ENCODE data around the gene TOP3A. TPM values are rescaled to one million over a fixed set of nuclear protein-coding genes. Genes with fewer than 3 reads are reported as not detected.
A peak's percentile ranks its signal among the peaks of the same experiment; 100 is the strongest.

The TOP3A gene
- total RNA-seq, 1 experiment from 2014 or later = 19.2 TPM

DNA sequence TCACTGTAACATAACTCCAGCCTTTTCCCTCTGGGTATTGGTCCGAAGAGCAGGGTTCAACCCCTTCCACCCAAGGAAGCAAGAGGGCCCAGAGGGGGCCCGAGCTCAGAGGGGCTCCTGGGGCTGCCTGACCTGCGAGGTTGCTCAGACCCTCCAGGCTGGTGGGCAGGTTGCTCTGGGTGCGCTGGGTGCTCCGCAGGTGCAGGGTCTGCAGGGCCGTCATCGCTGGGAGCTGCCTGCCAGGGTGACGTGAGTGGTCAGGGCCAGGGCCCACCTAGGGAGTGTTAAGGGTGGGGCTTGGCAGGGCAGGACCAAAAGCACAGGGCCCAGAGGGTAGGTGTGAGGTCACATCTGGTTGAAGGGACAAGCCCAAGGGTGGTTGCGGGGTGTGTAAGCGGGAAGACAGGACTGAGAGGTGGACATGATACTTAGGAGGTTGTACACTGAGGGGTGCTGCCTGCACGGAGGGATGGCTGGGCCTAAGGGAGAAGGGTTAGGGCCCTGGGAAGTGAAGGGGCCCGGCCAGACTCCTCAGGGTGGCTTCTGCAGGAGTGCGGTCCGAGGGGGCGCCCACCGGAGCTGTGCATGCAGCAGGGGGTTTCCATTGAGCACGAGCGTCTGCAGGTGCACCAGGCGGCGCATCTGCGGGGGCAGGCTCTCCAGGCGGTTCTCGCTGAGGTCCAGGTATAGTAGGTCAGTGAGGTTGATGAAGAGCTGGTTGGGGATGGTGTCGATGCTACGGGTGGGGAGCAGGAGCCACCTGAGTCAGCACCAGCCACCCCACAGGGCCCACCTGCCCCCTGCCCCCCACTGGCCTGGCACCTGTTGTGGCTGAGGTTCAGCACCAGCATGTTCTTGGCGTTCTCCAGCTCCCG is 60.6 kb downstream of the TOP3A start:
- DNase-seq (ENCODE audit: low spot score) = no peak

- no peak for DNase-seq (ENCODE audit: low spot score)
Measured at GRCh38 chr17:18253187-18253884, 61.5 kb downstream of the TOP3A start.

DNA sequence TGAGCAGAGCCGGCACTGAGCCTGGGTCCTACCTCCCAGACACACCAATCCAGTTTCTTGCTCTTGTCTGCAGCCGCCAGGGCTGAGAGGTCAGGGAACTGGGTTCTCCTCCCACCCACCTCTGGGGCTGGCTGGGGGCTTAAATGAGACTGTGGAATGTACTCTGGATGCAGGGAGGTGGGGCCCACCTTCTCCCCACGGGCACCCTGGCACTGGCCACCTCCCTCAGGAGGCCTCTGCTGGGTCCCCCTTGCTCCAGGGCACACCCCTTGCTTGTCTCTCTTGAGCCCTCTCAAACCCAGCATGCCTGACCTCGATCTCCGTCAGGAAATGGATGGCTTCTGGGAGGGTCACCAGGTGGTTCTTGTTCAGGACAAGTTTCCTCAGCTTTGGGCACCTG is 62.6 kb downstream of the TOP3A start:
- no peak for DNase-seq (ENCODE audit: low spot score)

DNA sequence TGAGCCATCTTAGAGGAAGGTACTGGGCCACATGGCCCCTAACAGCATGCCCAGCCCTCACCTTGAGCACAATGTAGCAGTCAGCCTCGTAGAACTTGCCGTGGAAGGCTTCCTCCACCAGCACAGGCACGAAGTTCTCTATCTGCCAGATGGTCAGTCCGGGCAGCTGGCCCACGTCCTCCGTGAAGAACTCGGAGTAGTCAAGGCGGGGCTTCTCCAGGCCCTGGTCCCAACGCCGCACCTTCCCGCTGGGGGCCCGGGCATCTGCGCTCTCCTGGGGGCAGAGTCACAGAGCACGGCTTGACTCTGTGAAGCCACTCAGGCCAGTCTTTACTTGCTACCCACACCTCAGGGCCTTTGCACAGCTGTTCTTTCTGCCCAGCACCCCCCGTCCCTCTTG is 63.6 kb downstream of the TOP3A start:
- DNase-seq (ENCODE audit: low spot score) = no peak

DNA sequence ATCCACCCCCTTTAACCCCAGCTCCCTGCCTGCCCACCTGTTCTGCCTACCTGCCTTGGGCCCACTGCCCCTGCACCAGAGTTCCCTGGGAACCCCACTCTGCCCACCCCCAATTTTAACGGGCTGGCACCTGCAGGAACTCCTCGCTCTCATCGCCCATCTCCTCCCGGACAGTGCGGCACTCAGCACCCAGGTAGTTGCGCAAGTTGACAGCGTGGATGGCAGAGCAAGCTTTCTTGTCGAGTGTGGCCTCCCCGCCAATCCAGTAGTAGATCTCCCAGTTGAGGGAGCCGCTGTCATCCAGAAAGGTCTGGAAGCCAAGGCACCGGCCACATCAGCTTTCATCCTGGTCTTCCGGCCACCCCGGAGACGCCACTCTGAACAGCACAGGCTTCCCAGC is 64.1 kb downstream of the TOP3A start:
- DNase-seq (ENCODE audit: low spot score) = no peak

- DNase-seq (ENCODE audit: low spot score) = peak; percentile 47
Measured at GRCh38 chr17:18250259-18250658, 64.5 kb downstream of the TOP3A start.

DNA sequence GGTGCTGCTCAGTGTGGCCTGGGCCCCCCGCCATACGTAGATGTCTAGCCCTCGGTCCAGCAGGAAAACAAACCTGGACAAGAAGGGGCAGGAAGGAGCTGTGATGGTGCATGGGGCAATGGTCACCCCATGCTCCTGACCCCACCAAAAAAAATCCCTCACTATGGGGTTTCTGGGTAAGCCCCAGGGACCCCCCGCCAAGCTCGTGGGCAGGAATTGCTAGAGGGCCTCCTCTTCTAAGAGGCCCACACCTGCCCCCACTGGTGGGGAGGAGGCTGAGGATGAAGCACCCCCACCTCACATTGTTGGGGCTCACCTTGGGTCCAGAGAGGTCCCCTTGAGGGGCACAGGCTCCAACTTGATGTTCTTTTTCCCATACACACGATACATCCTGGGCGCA is 66.0 kb downstream of the TOP3A start:
- no peak for DNase-seq (ENCODE audit: low spot score)

DNA sequence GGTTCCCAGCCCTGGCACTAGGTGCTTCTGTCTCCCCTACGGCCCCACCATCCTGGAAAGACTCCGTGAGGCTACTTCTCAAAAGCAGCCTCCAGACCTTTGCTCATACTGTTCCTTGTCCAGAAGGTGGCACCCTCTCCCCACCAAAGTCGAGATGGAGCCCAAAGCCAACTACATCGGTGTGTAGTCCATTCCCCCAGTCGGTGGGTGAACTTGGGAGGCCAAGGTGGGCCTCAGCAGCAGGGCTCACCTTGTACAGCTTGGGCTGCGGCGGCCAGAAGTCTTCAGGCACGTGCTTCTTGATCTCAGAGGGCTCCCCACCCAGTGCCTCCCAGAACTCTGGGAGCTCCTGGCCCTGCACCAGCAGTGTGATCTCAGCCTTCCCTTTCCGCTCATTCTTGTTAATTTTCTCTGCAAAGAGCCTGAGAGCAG is 66.5 kb downstream of the TOP3A start:
- peak; percentile 73 for DNase-seq (ENCODE audit: low spot score)

DNA sequence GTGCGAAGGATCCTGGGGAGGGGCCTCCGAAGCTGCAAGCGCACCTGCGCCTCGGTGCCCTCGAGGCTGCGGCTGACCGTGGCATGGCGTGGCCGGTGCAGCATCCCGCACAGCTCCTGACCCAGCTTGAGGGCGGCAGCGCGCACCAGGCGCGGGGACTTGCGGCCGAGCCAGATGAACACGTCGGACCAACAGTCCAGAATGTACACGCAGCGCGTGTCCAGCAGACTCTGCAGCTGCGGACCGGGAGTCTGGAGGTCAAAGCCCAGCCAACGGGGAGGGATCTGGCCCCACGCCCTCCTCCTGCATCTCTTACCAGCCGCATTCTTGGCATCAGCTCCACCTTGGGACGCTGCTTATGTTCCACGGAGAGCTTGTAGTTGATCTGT is 67.2 kb downstream of the TOP3A start:
- peak; percentile 17 for DNase-seq (ENCODE audit: low spot score)

GRCh38 chr17:18246880-18247612 is 67.7 kb downstream of the TOP3A start:
- DNase-seq (ENCODE audit: low spot score) = peak; percentile 75

DNA sequence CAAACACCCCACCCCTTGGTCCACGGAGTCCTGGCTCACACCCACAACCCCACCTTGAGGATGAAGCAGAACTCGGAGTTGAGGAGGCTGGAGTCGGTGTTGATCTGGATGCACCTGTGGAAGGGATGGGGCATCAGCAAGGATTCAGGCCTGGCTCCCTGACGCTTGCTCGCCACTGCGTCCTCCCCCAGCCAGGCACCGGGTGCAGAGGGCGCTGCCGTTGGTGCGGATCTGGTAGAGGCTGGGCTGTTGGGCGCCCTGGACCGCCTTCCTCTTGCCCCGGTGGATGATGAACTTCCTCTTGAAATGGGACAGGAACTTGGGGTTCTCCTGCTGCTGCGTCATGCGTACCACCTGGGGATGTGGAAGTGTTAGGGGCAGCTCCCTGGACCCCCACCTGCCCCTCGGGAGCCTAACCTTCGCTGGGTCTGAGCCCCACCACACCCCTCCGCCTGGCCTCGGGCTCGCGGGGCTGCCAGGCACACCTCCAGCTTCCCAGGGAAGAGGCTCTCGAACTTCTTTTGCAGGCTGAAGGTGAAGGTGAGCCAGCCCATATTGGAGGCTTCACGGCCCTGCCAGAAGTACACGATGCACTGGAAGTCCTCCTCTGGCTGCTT is 68.6 kb downstream of the TOP3A start:
- no peak for DNase-seq (ENCODE audit: low spot score)

DNA sequence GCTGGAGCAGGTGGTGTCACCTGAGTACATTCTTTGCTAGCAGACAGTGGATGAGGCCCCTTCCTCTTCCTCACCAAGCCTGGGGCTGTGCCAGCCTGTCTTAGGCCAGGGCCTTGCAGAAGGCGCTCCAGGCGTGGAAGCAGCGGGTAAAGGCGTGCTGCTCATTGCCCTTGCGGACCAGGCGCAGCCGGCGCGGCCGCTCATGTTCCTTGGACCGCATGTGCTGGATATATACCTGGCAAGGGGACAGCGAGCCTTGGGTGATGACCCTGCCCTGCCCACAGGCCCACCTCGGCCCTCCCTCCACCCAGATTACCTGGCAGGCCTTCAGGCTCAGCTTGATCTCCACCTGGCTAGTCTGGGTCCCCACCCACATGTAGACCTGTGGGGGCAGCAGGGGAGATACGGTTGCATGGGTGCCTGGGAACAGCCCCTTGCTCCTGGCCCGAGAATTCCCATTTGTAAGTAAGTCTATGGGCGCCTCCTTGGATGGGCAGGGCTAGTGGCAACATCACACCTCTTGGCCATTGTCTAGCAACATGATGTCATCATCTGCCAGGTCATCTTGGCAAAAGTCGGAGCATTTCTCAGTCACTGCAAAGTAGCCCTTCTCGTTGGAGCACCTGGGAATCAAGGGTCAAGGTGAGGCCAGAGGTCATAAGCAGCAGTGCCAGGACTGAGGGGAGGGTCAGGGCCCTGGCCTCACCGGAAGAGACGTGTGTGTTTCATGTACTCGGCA is 69.6 kb downstream of the TOP3A start:
- no peak for DNase-seq (ENCODE audit: low spot score)

GRCh38 chr17:18241229-18241871 is 73.4 kb downstream of the TOP3A start:
- no peak for DNase-seq (ENCODE audit: low spot score)

- no peak for DNase-seq (ENCODE audit: low spot score)
Measured at GRCh38 chr17:18240449-18240848, 74.3 kb downstream of the TOP3A start.

GRCh38 chr17:18238299-18238698 is 76.5 kb downstream of the TOP3A start:
- no peak for DNase-seq (ENCODE audit: low spot score)

DNA sequence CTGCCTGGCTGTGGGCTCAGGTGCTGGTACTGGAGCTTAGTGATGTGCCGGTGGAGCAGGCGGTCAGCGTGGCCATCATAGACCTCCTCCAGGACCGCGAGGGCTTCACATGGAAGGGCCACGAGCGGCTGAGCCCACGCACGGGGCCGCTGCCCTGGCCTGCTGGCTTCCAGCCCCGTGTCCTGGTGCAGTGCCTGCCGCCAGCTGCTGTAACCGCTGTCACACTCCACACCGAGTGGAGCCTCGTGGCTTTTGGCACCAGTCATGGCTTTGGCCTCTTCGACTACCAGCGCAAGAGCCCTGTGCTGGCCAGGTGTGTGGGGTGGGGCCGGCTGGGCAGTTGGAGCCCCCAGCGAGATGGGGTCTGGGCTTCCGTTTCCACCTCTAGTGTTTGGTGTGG is 77.3 kb downstream of the TOP3A start:
- DNase-seq (ENCODE audit: low spot score) = no peak

DNA sequence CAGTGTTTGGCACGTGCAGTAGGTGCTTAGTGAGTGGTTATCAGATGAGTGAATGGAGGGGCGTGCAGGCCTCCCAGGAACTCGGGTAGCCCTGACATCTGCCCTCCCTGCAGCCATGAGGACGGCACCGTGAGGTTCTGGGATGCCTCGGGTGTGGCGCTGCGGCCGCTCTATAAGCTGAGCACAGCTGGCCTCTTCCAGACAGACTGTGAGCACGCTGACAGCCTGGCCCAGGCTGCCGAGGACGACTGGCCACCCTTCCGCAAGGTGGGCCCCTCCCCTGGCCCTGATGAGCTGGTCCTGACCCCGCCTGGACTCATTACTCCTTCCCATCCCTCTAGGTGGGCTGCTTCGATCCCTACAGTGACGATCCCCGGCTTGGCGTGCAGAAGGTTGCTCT is 78.3 kb downstream of the TOP3A start:
- DNase-seq (ENCODE audit: low spot score) = no peak

- DNase-seq (ENCODE audit: low spot score) = peak; percentile 65
Measured at GRCh38 chr17:18235743-18236256, 79.0 kb downstream of the TOP3A start.

- no peak for DNase-seq (ENCODE audit: low spot score)
Measured at GRCh38 chr17:18234853-18235380, 79.9 kb downstream of the TOP3A start.

Measured in HT-29 (cell line).